Esophagus muscularis mucosa (tissue), 4 donors: ENCODE results near the gene NDUFS5.

Experiments
- CTCF ChIP-seq, 3 experiments: fragments of 200-600 bp in 2 of 3; fragments of 450-650 bp in 1 of 3; sonication (generic) in 2 of 3; IDR thresholded peaks; one replicate each; pipeline ENCODE4 v1.5.1; 2017 to 2019; ENCODE audit warnings: antibody characterized with exemption in 3 of 3, mild to moderate bottlenecking in 2 of 3, moderate library complexity in 1 of 3
- EP300 ChIP-seq: sonication (generic); formaldehyde crosslinking; IDR thresholded peaks from one replicate; pipeline ENCODE4 v1.6.1; 2017; ENCODE audit warnings: antibody characterized with exemption
- POLR2A ChIP-seq: fragments of 450-650 bp; IDR thresholded peaks from one replicate; pipeline ENCODE4 v1.6.1; 2017; ENCODE audit warnings: antibody characterized with exemption, moderate library complexity, mild to moderate bottlenecking, low read depth
- POLR2AphosphoS5 ChIP-seq, 2 donors: sonication (generic); formaldehyde crosslinking; IDR thresholded peaks; one replicate each; pipeline ENCODE4 v1.6.1; 2017; ENCODE audit warnings: antibody characterized with exemption in 2 of 2

- TF ChIP-seq CTCF (IDR thresholded peaks at IDR 0.05) (no peak), POLR2AphosphoS5 (IDR thresholded peaks at IDR 0.05) (no peak), POLR2A (no peak), EP300 (no peak)
Observed at GRCh38 chr1:39063191-39063590, 37.0 kb downstream of the NDUFS5 start.
